ENCODE data around the gene MACROD2. TPM values are rescaled to one million over a fixed set of nuclear protein-coding genes. Genes with fewer than 3 reads are reported as not detected.

The MACROD2 gene
- total RNA-seq, 1 experiment from 2014 or later = 3.1 TPM

DNA sequence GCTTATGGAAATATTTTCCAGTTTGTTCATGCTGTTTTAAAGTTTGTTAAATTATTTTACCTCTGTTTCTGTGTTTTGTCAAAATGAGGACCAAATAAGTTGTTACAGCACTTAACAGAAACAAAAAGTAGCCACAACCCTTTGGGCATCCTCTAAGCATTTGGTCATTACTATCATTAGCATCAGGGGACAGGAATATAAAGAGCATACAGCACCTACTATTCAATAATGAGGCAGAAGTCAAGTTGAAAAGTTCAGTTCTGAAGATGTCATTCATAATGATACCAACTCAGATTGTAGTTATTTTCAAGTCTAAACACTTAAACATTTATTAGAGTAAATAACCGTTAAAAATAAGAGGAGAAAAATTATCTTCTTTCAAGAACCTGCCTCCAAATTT lies 1204.4 kb downstream of the MACROD2 start:
- CTCF ChIA-PET = no interaction called here

DNA sequence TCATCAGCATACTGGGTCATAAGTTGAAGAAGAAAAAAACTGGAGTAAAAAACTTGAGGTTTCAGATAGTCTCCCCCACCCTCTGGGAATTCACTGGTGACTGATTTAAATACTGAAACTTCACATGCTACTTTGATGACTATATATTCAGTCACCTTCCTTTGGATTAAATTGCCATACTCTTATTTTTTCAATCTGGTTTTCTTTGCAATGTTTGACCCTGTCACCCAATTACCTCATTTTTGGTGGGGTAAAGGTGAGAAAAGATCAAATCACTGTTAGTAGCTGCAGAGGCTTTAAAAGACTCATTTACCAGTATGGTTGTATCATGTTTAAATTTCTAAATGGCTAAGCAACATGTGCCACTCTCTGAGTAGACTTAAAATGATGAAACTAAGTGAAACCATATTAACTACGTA lies 1204.8 kb downstream of the MACROD2 start:
- intact Hi-C loops (cut with micrococcal nuclease) = no loop called here
- peaks cover 14% of the 10 kb centered on the region for H3K4me1 Mint-ChIP-seq (ENCODE audit: insufficient read depth, unreplicated experiment)
- no peak overlapping the region for H3K4me3 Mint-ChIP-seq (ENCODE audit: unreplicated experiment)
- no TSS peak for BruUV-seq (replicated peaks)
- TF ChIP-seq, protein P1, sequence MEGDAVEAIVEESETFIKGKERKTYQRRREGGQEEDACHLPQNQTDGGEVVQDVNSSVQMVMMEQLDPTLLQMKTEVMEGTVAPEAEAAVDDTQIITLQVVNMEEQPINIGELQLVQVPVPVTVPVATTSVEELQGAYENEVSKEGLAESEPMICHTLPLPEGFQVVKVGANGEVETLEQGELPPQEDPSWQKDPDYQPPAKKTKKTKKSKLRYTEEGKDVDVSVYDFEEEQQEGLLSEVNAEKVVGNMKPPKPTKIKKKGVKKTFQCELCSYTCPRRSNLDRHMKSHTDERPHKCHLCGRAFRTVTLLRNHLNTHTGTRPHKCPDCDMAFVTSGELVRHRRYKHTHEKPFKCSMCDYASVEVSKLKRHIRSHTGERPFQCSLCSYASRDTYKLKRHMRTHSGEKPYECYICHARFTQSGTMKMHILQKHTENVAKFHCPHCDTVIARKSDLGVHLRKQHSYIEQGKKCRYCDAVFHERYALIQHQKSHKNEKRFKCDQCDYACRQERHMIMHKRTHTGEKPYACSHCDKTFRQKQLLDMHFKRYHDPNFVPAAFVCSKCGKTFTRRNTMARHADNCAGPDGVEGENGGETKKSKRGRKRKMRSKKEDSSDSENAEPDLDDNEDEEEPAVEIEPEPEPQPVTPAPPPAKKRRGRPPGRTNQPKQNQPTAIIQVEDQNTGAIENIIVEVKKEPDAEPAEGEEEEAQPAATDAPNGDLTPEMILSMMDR (IDR thresholded peaks at IDR 0.05; ENCODE audit: unreplicated experiment) = no peak
- no peaks in the 10 kb centered on the region for H3K27me3 Mint-ChIP-seq (ENCODE audit: insufficient read depth, unreplicated experiment)
- ChIA-PET POLR2A (interaction anchor here (0.6 kb wide), 1 partner anchor 106 kb away, joined by 3 read pairs; no protein-coding TSS in a partner anchor), CTCF (no interaction called here)
- DNase-seq (ENCODE audit: unreplicated experiment) = no peak
- H3K9me3 Mint-ChIP-seq (ENCODE audit: unreplicated experiment) = peaks cover 6% of the 10 kb centered on the region
- H3K27ac Mint-ChIP-seq (ENCODE audit: low read depth, unreplicated experiment) = no peak overlapping the region
- H3K36me3 Mint-ChIP-seq (ENCODE audit: insufficient read depth, unreplicated experiment) = no peaks in the 10 kb centered on the region

More for the DNA sequence above, 1204.4 kb downstream of the MACROD2 start:
- DNase-seq (ENCODE audit: unreplicated experiment) = no peak
- H3K27me3 Mint-ChIP-seq (ENCODE audit: insufficient read depth, unreplicated experiment) = no peaks in the 10 kb centered on the region
- H3K36me3 Mint-ChIP-seq (ENCODE audit: insufficient read depth, unreplicated experiment) = no peaks in the 10 kb centered on the region
- H3K4me1 Mint-ChIP-seq (ENCODE audit: insufficient read depth, unreplicated experiment) = peaks cover 15% of the 10 kb centered on the region
- intact Hi-C loops (cut with micrococcal nuclease) = no loop called here
- no peak overlapping the region for H3K27ac Mint-ChIP-seq (ENCODE audit: low read depth, unreplicated experiment)
- TF ChIP-seq, protein P1 (IDR thresholded peaks at IDR 0.05; ENCODE audit: unreplicated experiment) = no peak
- POLR2A ChIA-PET = no interaction called here
- H3K9me3 Mint-ChIP-seq (ENCODE audit: unreplicated experiment) = peaks cover 6% of the 10 kb centered on the region
- no TSS peak for BruUV-seq (replicated peaks)
- no peak overlapping the region for H3K4me3 Mint-ChIP-seq (ENCODE audit: unreplicated experiment)

DNA sequence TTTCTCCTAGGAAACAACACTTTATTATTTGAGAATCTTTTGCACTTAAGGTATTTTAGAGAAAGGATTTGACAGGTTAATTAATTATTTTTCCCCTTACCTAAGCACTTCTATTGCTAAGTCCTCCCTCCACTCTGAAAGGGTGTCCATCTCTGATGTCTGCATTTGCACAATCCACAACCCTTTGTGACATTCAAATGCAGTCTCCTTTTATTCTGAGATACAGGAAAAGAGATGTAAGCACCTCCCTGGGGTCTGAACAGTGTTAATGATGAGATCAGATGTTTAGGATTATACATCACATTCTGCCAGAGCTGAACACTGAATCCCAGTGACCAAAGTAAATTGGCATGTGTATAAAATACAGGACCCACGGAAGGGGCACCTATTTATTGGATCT lies 1206.3 kb downstream of the MACROD2 start:
- no TSS peak for BruUV-seq (replicated peaks)
- H3K27ac Mint-ChIP-seq (ENCODE audit: low read depth, unreplicated experiment) = no peak overlapping the region
- no peaks in the 10 kb centered on the region for H3K36me3 Mint-ChIP-seq (ENCODE audit: insufficient read depth, unreplicated experiment)
- intact Hi-C loops (cut with micrococcal nuclease) = no loop called here
- ChIA-PET CTCF (no interaction called here), POLR2A (no interaction called here)
- H3K27me3 Mint-ChIP-seq (ENCODE audit: insufficient read depth, unreplicated experiment) = no peaks in the 10 kb centered on the region
- DNase-seq (ENCODE audit: unreplicated experiment) = no peak
- H3K4me1 Mint-ChIP-seq (ENCODE audit: insufficient read depth, unreplicated experiment) = peaks cover 4% of the 10 kb centered on the region
- TF ChIP-seq, protein P1 (IDR thresholded peaks at IDR 0.05; ENCODE audit: unreplicated experiment) = no peak
- H3K4me3 Mint-ChIP-seq (ENCODE audit: unreplicated experiment) = no peak overlapping the region
- no peaks in the 10 kb centered on the region for H3K9me3 Mint-ChIP-seq (ENCODE audit: unreplicated experiment)

DNA sequence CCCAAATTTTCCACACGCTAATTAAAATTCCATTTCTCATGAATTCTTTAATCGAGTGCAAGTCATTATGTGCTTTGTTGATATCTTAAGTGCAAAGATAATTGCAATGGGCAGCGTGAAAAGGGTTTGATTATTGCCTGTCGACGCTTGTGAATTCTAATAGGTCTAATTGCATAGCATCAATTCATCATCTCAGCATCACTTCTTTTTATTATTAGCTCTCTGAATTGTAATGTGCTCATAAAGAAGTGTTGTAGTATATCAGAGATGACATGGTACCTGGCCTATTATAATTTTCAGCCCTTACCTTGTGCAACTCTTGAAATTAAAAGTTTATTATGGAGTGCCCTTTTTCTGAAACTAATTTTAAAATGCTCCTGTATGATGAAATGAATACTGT lies 1208.9 kb downstream of the MACROD2 start:
- H3K4me1 Mint-ChIP-seq (ENCODE audit: insufficient read depth, unreplicated experiment) = no peaks in the 10 kb centered on the region
- no peaks in the 10 kb centered on the region for H3K27me3 Mint-ChIP-seq (ENCODE audit: insufficient read depth, unreplicated experiment)
- no peaks in the 10 kb centered on the region for H3K36me3 Mint-ChIP-seq (ENCODE audit: insufficient read depth, unreplicated experiment)
- intact Hi-C loops (cut with micrococcal nuclease) = no loop called here
- DNase-seq (ENCODE audit: unreplicated experiment) = no peak
- BruUV-seq (replicated peaks) = no TSS peak
- no peak overlapping the region for H3K4me3 Mint-ChIP-seq (ENCODE audit: unreplicated experiment)
- no peak overlapping the region for H3K27ac Mint-ChIP-seq (ENCODE audit: low read depth, unreplicated experiment)
- CTCF ChIA-PET = no interaction called here
- peaks cover 7% of the 10 kb centered on the region for H3K9me3 Mint-ChIP-seq (ENCODE audit: unreplicated experiment)
- POLR2A ChIA-PET = no interaction called here
- TF ChIP-seq, protein P1 (IDR thresholded peaks at IDR 0.05; ENCODE audit: unreplicated experiment) = no peak

Measured in MCF 10A (cell line).